Endothelial cell of umbilical vein (primary cell): ENCODE results near the gene MOB2. TPM values are rescaled to one million over a fixed set of nuclear protein-coding genes. Genes with fewer than 3 reads are reported as not detected.

Experiments
- BruUV-seq: library from RNA; stranded (reverse); fragments of 400-500 nt; replicated peaks from 2 replicates; lab custom pipeline; 2021; lab: Mats Ljungman, UMichigan
- CTCF ChIA-PET: fragments of 300-600, 350-600 bp; sonication (Branson Sonifier 250); formaldehyde crosslinking; loops from one replicate; lab custom pipeline; 2021; ENCODE audit warnings: antibody characterized with exemption, inconsistent platforms; lab: Charles Lee
- POLR2A ChIA-PET: fragments of 300-600, 350-600 bp; sonication (Branson Sonifier 250); formaldehyde crosslinking; loops from one replicate; lab custom pipeline; 2021; ENCODE audit warnings: antibody characterized with exemption, inconsistent platforms; lab: Charles Lee
- DNase-seq: peaks from one replicate; pipeline ENCODE4 v3.0.0-alpha.2; 2011; ENCODE audit warnings: low read depth, low spot score
- FAIRE-seq: peaks from 2 replicates; lab custom pipeline; 2011; peaks lifted over from hg19 to GRCh38; lab: Jason Lieb, UNC
- H2AFZ ChIP-seq: 2 replicates; pipeline ENCODE4 v1.6.0; 2012; ENCODE audit warnings: low read depth, low read length, control low read depth, inconsistent platforms
- H3K27ac ChIP-seq: 2 replicates; pipeline ENCODE4 v1.5.1; 2011; ENCODE audit warnings: low read depth, mild to moderate bottlenecking, control low read depth, low read length, moderate library complexity; ENCODE audit not compliant: insufficient read depth
- H3K27me3 ChIP-seq, 2 experiments: 2 replicates each; pipeline versions ENCODE4 v1.6.0 to v1.6.1; 2011; ENCODE audit warnings: low read length in 2 of 2, mixed read lengths in 1 of 2; ENCODE audit not compliant: control insufficient read depth in 2 of 2, insufficient read depth in 2 of 2
- H3K36me3 ChIP-seq, 2 experiments: 2 replicates in 1 of 2; 3 replicates in 1 of 2; pipeline ENCODE4 v1.5.1; 2011; ENCODE audit warnings: low read length in 2 of 2, mild to moderate bottlenecking in 1 of 2, moderate library complexity in 1 of 2; ENCODE audit not compliant: control insufficient read depth in 2 of 2, insufficient read depth in 2 of 2; ENCODE audit errors: extremely low read depth in 1 of 2
- H3K4me1 ChIP-seq: 3 replicates; pipeline ENCODE4 v1.5.1; 2011; ENCODE audit warnings: mild to moderate bottlenecking, low read length; ENCODE audit not compliant: control insufficient read depth, insufficient read depth; ENCODE audit errors: extremely low read depth
- H3K4me2 ChIP-seq: 2 replicates; pipeline ENCODE4 v1.6.1; 2011; ENCODE audit warnings: low read length, control low read depth, mixed read lengths; ENCODE audit not compliant: insufficient read depth
- H3K4me3 ChIP-seq, 3 experiments: fragments of 200-600 bp in 1 of 3; sonication (generic), shearing (Covaris generic) in 1 of 3; replicated peaks in 1 of 3; 2 replicates each; pipeline ENCODE4 v1.5.1; 2011 to 2016; ENCODE audit warnings: control low read depth in 3 of 3, low read length in 3 of 3, mild to moderate bottlenecking in 2 of 3, inconsistent platforms in 1 of 3, low read depth in 1 of 3, moderate library complexity in 1 of 3; ENCODE audit not compliant: insufficient read depth in 1 of 3
- H3K79me2 ChIP-seq: 2 replicates; pipeline ENCODE4 v1.6.0; 2012; ENCODE audit warnings: low read length, inconsistent platforms; ENCODE audit not compliant: control insufficient read depth, insufficient read depth
- H3K9ac ChIP-seq: replicated peaks from 2 replicates; pipeline ENCODE3; 2011; ENCODE audit warnings: low read length, control low read depth; ENCODE audit not compliant: insufficient read depth; ENCODE audit errors: extremely low read depth
- H3K9me1 ChIP-seq: replicated peaks from 3 replicates; pipeline ENCODE4 v1.6.0; 2011; ENCODE audit warnings: mild to moderate bottlenecking, low read length; ENCODE audit not compliant: control insufficient read depth, insufficient read depth; ENCODE audit errors: extremely low read depth
- H3K9me3 ChIP-seq: replicated peaks from 2 replicates; pipeline ENCODE4 v1.5.1; 2012; ENCODE audit warnings: low read length, inconsistent platforms; ENCODE audit not compliant: control insufficient read depth, insufficient read depth
- H4K20me1 ChIP-seq: replicated peaks from 2 replicates; pipeline ENCODE3; 2011; ENCODE audit warnings: mild to moderate bottlenecking, low read length; ENCODE audit not compliant: control insufficient read depth, insufficient read depth; ENCODE audit errors: extremely low read depth
- POLR2A ChIP-seq: IDR thresholded peaks from 2 replicates; pipeline ENCODE4 v1.6.1; 2012; ENCODE audit warnings: low read depth, mild to moderate bottlenecking, control low read depth, low read length
- dilution Hi-C: fragments of 300-500 bp; cut with MboI; formaldehyde crosslinking; loops from one replicate; pipeline ENCODE4 v1.15.0; 2019; ENCODE audit warnings: low sequenced_read_pairs; ENCODE audit not compliant: extremely low pct_ligation_motif_present
- intact Hi-C: fragments of 100-400 bp; cut with micrococcal nuclease; formaldehyde crosslinking; loops from one replicate; pipeline ENCODE4 v1.10.0; 2022
- polyA plus RNA-seq, 4 experiments: library from polyadenylated mRNA; depleted of rRNA in 3 of 4; stranded (reverse) in 3 of 4; unstranded in 1 of 4; fragments of >200 nt; gene quantifications; 2 replicates each; pipeline versions ENCODE4 v1.2.1 to v1.2.3, GENCODE V29; 2011 to 2012; ENCODE audit warnings: missing spikeins in 1 of 4
- total RNA-seq: library from RNA; stranded (reverse); gene quantifications from 2 replicates; pipeline ENCODE4 v1.2.3, GENCODE V29; 2021
- TF ChIP-seq, protein P1 (sequence below), 2 donors: IDR thresholded peaks; 1 replicate in 1 of 2; 2 replicates in 1 of 2; pipeline ENCODE4 v1.5.1; 2011; ENCODE audit warnings: low read length in 2 of 2, mild to moderate bottlenecking in 2 of 2, moderate library complexity in 2 of 2, control low read depth in 1 of 2, inconsistent platforms in 1 of 2, low read depth in 1 of 2; ENCODE audit not compliant: insufficient read depth in 1 of 2; ENCODE audit errors: extremely low read depth in 1 of 2

The MOB2 gene
- total and polyA plus RNA-seq, 2 donors (not counting 3 experiments of a cell fraction or from before 2014, with no cell fraction given): 38.2 to 50.6 TPM

DNA sequence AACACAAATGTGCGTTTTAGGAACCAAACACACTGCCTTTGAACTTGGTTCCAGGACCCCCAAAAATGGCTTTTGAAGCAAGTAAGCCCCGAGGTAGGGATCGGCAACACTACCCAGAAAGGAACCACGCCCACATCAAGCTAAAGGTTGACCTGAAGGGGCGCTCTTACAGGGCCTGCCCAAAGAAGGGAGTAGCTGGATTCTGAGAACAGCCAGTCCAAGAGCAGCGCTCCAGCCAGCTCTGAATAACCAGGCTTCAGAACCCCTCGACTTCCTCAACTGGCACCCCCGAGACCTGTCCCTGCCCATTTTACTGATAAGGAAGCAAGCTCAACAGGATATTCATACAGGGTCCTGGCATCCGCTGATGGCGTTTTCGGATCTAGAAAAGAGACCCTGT, 18.9 kb upstream of the MOB2 start:
- Histone ChIP-seq H3K4me3 (no peak overlapping the region), H3K27ac (no peak overlapping the region), H2AFZ (no peak overlapping the region), H3K4me1 (no peaks in the 10 kb centered on the region), H3K4me2 (no peak overlapping the region), H3K79me2 (peaks cover 17% of the 10 kb centered on the region), H3K9me3 (no peaks in the 10 kb centered on the region), H4K20me1 (peaks cover 3% of the 10 kb centered on the region), H3K36me3 (no peaks in the 10 kb centered on the region), H3K9ac (no peak overlapping the region), H3K9me1 (no peaks in the 10 kb centered on the region), H3K27me3 (no peaks in the 10 kb centered on the region)
- CTCF ChIA-PET: interaction anchor here (0.8 to 1.0 kb wide), 3 partner anchors 8 to 12 kb away, joined by 3 to 4 read pairs (median 3); no protein-coding TSS in a partner anchor
- no peak for TF ChIP-seq POLR2A
- TF ChIP-seq, protein P1, sequence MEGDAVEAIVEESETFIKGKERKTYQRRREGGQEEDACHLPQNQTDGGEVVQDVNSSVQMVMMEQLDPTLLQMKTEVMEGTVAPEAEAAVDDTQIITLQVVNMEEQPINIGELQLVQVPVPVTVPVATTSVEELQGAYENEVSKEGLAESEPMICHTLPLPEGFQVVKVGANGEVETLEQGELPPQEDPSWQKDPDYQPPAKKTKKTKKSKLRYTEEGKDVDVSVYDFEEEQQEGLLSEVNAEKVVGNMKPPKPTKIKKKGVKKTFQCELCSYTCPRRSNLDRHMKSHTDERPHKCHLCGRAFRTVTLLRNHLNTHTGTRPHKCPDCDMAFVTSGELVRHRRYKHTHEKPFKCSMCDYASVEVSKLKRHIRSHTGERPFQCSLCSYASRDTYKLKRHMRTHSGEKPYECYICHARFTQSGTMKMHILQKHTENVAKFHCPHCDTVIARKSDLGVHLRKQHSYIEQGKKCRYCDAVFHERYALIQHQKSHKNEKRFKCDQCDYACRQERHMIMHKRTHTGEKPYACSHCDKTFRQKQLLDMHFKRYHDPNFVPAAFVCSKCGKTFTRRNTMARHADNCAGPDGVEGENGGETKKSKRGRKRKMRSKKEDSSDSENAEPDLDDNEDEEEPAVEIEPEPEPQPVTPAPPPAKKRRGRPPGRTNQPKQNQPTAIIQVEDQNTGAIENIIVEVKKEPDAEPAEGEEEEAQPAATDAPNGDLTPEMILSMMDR (IDR thresholded peaks at IDR 0.05; ENCODE audit: extremely low read depth in 1 of 2, insufficient read depth in 1 of 2, low read depth in 1 of 2, low read length in 2 of 2): peak; percentile 26
- intact Hi-C loops (no loop called here), dilution Hi-C loops (no loop called here)
- BruUV-seq: no TSS peak
- POLR2A ChIA-PET: no interaction called here
- no peak for DNase-seq
- no peak for FAIRE-seq

DNA sequence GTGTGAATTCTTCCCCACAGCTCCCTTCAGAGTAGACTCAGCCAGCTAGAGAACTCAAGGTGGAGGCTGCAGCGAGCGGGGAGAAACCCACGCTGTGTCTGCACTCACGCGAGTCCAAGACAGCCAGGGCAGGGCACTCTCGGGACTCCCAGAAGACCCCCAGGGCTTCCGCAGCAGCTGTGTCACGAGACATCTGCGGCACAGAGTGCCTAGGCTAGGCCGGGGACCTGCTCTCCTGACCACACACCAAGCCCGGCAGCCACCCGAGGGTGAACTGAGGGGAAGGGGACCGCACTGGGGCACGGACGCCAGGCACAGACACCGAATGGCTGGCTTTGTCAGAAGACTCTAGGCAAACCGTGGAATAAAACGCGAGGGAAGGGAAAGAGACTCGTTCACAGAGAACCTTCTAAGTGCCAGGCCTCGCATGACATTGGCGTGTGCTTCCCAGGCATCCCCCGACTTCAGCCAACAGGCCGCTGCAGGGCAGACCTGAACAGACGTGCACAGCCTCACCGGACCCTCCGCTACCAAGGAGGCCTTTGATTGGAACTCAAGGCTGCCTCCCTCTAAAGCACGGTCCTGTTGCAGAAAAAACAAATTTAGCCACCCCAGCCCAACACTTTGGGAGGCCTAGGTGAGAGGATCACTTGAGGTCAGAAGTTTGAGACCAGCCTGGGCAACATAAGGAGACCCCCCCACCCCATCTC, 18.2 kb upstream of the MOB2 start:
- Histone ChIP-seq H3K27me3 (no peaks in the 10 kb centered on the region), H3K4me2 (no peak overlapping the region), H3K9me3 (no peaks in the 10 kb centered on the region), H3K9me1 (no peaks in the 10 kb centered on the region), H4K20me1 (peaks cover 3% of the 10 kb centered on the region), H3K4me1 (no peaks in the 10 kb centered on the region), H3K4me3 (no peak overlapping the region), H3K36me3 (no peaks in the 10 kb centered on the region), H2AFZ (no peak overlapping the region), H3K79me2 (peaks cover 19% of the 10 kb centered on the region), H3K27ac (no peak overlapping the region), H3K9ac (no peak overlapping the region)
- TF ChIP-seq POLR2A: no peak
- CTCF ChIA-PET: interaction anchor here (0.8 to 1.0 kb wide), 2 partner anchors 9 to 13 kb away, joined by 3 to 4 read pairs; no protein-coding TSS in a partner anchor
- no TSS peak for BruUV-seq
- no peak for DNase-seq
- no peak for FAIRE-seq
- intact Hi-C loops: no loop called here
- dilution Hi-C loops: no loop called here
- POLR2A ChIA-PET: no interaction called here
